HepG2 (cell line): Measurements from ENCODE around the gene GLIS1. TPM values are rescaled to one million over a fixed set of nuclear protein-coding genes. Genes with fewer than 3 reads are reported as not detected.

Experiments
- ATAC-seq: fragments of 200-7000 bp; cut with Tn5 transposase; 3 replicates; pipeline ENCODE4 v1.9.1; 2020; ENCODE audit warnings: mild to moderate bottlenecking, moderate library complexity
- BruUV-seq: library from RNA; stranded (reverse); fragments of 400-500 nt; replicated peaks from 2 replicates; lab custom pipeline; 2021; lab: Mats Ljungman, UMichigan
- CTCF ChIA-PET: fragments of 300-600 bp; formaldehyde crosslinking; extraction: SDS; loops from one replicate; lab custom pipeline; 2021; ENCODE audit warnings: low total read pairs, inconsistent platforms, low intra/inter-chr PET ratio; lab: Yijun Ruan, JAX
- POLR2A ChIA-PET: fragments of 350-600 bp; sonication (Branson Sonifier 250); formaldehyde crosslinking; loops from one replicate; lab custom pipeline; 2020; ENCODE audit warnings: antibody characterized with exemption, inconsistent platforms; lab: Yijun Ruan, JAX
- DNase-seq: peaks from one replicate; pipeline ENCODE4 v3.0.0-alpha.2; 2015; ENCODE audit warnings: low spot score
- FAIRE-seq: peaks from 3 replicates; lab custom pipeline; 2011; peaks lifted over from hg19 to GRCh38; lab: Jason Lieb, UNC
- H2AFZ ChIP-seq: one replicate; pipeline ENCODE4 v1.6.1; 2011; ENCODE audit warnings: low read length, inconsistent platforms
- H3K27ac ChIP-seq: fragments of 300-600 bp; 3 replicates; pipeline ENCODE4 v1.8.0; 2011; ENCODE audit warnings: mixed run types, mild to moderate bottlenecking, mixed read lengths, low read length, inconsistent platforms; ENCODE audit not compliant: insufficient read depth; ENCODE audit errors: extremely low read length
- H3K27me3 ChIP-seq, 2 experiments: fragments of 200-600 bp in 1 of 2; 2 replicates in 1 of 2; 3 replicates in 1 of 2; pipeline versions ENCODE4 v1.6.0 to v1.8.0; 2011; ENCODE audit warnings: low read length in 2 of 2, mild to moderate bottlenecking in 2 of 2, moderate library complexity in 2 of 2, inconsistent platforms in 1 of 2; ENCODE audit not compliant: insufficient read depth in 2 of 2, control insufficient read depth in 1 of 2
- H3K36me3 ChIP-seq, 2 experiments: fragments of 200-600 bp in 1 of 2; replicated peaks in 1 of 2; 2 replicates in 1 of 2; 3 replicates in 1 of 2; pipeline versions ENCODE4 v1.5.1 to v1.8.0; 2011; ENCODE audit warnings: low read length in 2 of 2, inconsistent platforms in 1 of 2; ENCODE audit not compliant: insufficient read depth in 2 of 2, control insufficient read depth in 1 of 2
- H3K4me1 ChIP-seq: 2 replicates; pipeline ENCODE4 v1.5.1; 2012; ENCODE audit warnings: low read length, inconsistent platforms; ENCODE audit not compliant: insufficient read depth
- H3K4me2 ChIP-seq: 2 replicates; pipeline ENCODE4 v1.6.0; 2011; ENCODE audit warnings: low read depth, low read length, inconsistent platforms
- H3K4me3 ChIP-seq, 3 experiments: fragments of 200-600 bp in 1 of 3; sonication (generic), shearing (Covaris generic) in 1 of 3; replicated peaks in 1 of 3; 2 replicates each; pipeline ENCODE4 v1.5.1; 2011 to 2016; ENCODE audit warnings: low read length in 3 of 3, inconsistent platforms in 2 of 3, low read depth in 2 of 3, mild to moderate bottlenecking in 2 of 3, control low read depth in 1 of 3, mixed read lengths in 1 of 3; ENCODE audit not compliant: insufficient read depth in 1 of 3
- H3K79me2 ChIP-seq: one replicate; pipeline ENCODE4 v1.6.1; 2011; ENCODE audit warnings: low read length, inconsistent platforms; ENCODE audit not compliant: insufficient read depth
- H3K9ac ChIP-seq: 2 replicates; pipeline ENCODE4 v1.6.0; 2011; ENCODE audit warnings: mild to moderate bottlenecking, low read depth, low read length, inconsistent platforms; ENCODE audit not compliant: insufficient read depth
- H3K9me3 ChIP-seq: 2 replicates; pipeline ENCODE4 v1.5.1; 2012; ENCODE audit warnings: mild to moderate bottlenecking, low read length
- H4K20me1 ChIP-seq: 2 replicates; pipeline ENCODE4 v1.6.0; 2011; ENCODE audit warnings: inconsistent platforms, mild to moderate bottlenecking, low read length, moderate library complexity; ENCODE audit not compliant: insufficient read depth
- DNMT3B ChIP-seq: conservative IDR thresholded peaks from 2 replicates; pipeline ENCODE4 v1.6.1; 2016; ENCODE audit warnings: missing biosample characterization, control low read depth
- EZH2 ChIP-seq: conservative IDR thresholded peaks from 2 replicates; pipeline ENCODE4 v1.6.1; 2012; ENCODE audit warnings: mild to moderate bottlenecking, low read depth, low read length, moderate library complexity
- ONECUT2 ChIP-seq: sonication (generic); formaldehyde crosslinking; IDR thresholded peaks from 2 replicates; pipeline ENCODE4 v1.4.0; 2020; ENCODE audit warnings: missing genetic modification reagents
- POLR2AphosphoS2 ChIP-seq: IDR thresholded peaks from 2 replicates; pipeline ENCODE4 v1.6.1; 2011; ENCODE audit warnings: low read depth, low read length, improper control_type of control experiment
- PRPF4 ChIP-seq: fragments of 200-400 bp; formaldehyde crosslinking; IDR thresholded peaks from 2 replicates; pipeline ENCODE4 v1.6.1; 2016; ENCODE audit warnings: low read length, low read depth; ENCODE audit not compliant: poor library complexity, severe bottlenecking
- SIN3B ChIP-seq: fragments of 150-350 bp; IDR thresholded peaks from 2 replicates; pipeline ENCODE4 v1.6.1; 2014; ENCODE audit warnings: low read length
- SNAPC2 ChIP-seq: sonication (generic); formaldehyde crosslinking; IDR thresholded peaks from 2 replicates; pipeline ENCODE4 v1.8.1; 2022; ENCODE audit warnings: mild to moderate bottlenecking, missing genetic modification reagents
- ZBTB21 ChIP-seq: sonication (generic); formaldehyde crosslinking; IDR thresholded peaks from 2 replicates; pipeline ENCODE4 v1.4.0; 2020; ENCODE audit warnings: missing genetic modification reagents
- ZNF350 ChIP-seq: sonication (generic); formaldehyde crosslinking; IDR thresholded peaks from 2 replicates; pipeline ENCODE4 v1.4.0; 2020; ENCODE audit warnings: mild to moderate bottlenecking, low read depth, missing genetic modification reagents, borderline replicate concordance
- ZNF629 ChIP-seq: sonication (generic); formaldehyde crosslinking; conservative IDR thresholded peaks from 2 replicates; pipeline ENCODE4 v1.5.0; 2020; ENCODE audit warnings: missing genetic modification reagents
- ZNF75D ChIP-seq: sonication (generic); formaldehyde crosslinking; IDR thresholded peaks from 2 replicates; pipeline ENCODE4 v1.8.1; 2023; ENCODE audit warnings: missing genetic modification reagents, mild to moderate bottlenecking, borderline replicate concordance
- WGBS: methylation state at CpG from one replicate; pipeline ENCODE4 v1.1.6; 2017; ENCODE audit warnings: low lambda C conversion rate; 5-methylcytosine and 5-hydroxymethylcytosine counted together
- in situ Hi-C: cut with HindIII; loops from 2 replicates; pipeline ENCODE4 v1.10.0; 2017; ENCODE audit warnings: low pct_unique_long_range_greater_than_20kb; ENCODE audit not compliant: extremely low pct_ligation_motif_present
- intact Hi-C: fragments of 100-400 bp; cut with micrococcal nuclease; formaldehyde crosslinking; loops from one replicate; pipeline ENCODE4 v1.10.0; 2022; ENCODE audit not compliant: unreplicated experiment
- polyA plus RNA-seq, 8 experiments: library from polyadenylated mRNA; depleted of rRNA in 3 of 8; stranded (reverse) in 7 of 8; unstranded in 1 of 8; fragments of >200 nt; fragmentation: Illumina TruSeq in 4 of 8; extraction: Trizol in 4 of 8; gene quantifications; 2 replicates each; pipeline versions ENCODE4 v1.2.1 to v1.2.3, GENCODE V29; 2011 to 2016; ENCODE audit warnings: low read depth in 4 of 8, missing spikeins in 1 of 8, mixed read lengths in 1 of 8; ENCODE audit not compliant: insufficient read depth in 1 of 8
- total RNA-seq, 5 experiments: library from RNA; depleted of rRNA; stranded (reverse); fragments of >200 nt; fragmentation: Illumina TruSeq; extraction: Trizol; gene quantifications; 2 replicates each; pipeline ENCODE4 v1.2.3, GENCODE V29; 2016; ENCODE audit warnings: low read depth in 1 of 5
- TF ChIP-seq, protein P1 (sequence below): sonication (generic); formaldehyde crosslinking; IDR thresholded peaks from 2 replicates; pipeline ENCODE4 v1.5.0; 2020; ENCODE audit warnings: mild to moderate bottlenecking, missing genetic modification reagents
- TF ChIP-seq, protein P2 (sequence below): fragments of 450-650 bp; IDR thresholded peaks from 2 replicates; pipeline ENCODE4 v1.6.1; 2017
- TF ChIP-seq, protein P3 (sequence below): sonication (generic); formaldehyde crosslinking; IDR thresholded peaks from 2 replicates; pipeline ENCODE4 v1.4.0; 2020; ENCODE audit warnings: low read depth, mild to moderate bottlenecking, missing genetic modification reagents
- TF ChIP-seq, protein P4 (sequence below): sonication (generic); formaldehyde crosslinking; IDR thresholded peaks from 2 replicates; pipeline ENCODE4 v1.4.0; 2020; ENCODE audit warnings: missing genetic modification reagents
- TF ChIP-seq, protein P5 (sequence below): sonication (generic); formaldehyde crosslinking; IDR thresholded peaks from 2 replicates; pipeline ENCODE4 v1.5.0; 2020; ENCODE audit warnings: mild to moderate bottlenecking, low read depth, missing genetic modification reagents, borderline replicate concordance

The GLIS1 gene
- total and polyA plus RNA-seq, 2 of the 13 experiments (the other 11 are each of a cell fraction or from before 2014, with no cell fraction given): 0.03 TPM; not detected in 1

DNA sequence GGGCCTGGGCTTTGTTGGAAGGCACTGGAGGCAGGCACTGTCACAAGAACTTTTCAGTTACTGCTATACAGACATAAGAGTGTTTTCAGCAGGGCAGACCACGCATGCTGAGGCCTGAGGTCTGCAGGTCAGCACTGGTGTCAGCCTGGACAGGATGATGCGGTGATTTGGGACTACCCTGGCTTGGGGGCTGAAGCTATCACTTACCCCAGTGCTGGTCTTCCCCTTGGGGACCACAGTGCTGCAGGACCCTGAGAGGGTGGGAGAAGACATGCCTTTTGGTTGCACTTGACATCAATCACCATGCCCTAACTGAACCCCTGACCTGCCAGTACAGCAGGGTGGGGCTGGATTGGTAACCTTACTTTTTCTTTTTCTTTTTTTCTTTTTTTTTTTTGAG lies 270.6 kb downstream of the GLIS1 start:
- DNase-seq: no peak
- in situ Hi-C loops (no loop called here), intact Hi-C loops (no loop called here)
- Histone ChIP-seq H4K20me1 (no peaks in the 10 kb centered on the region), H3K27ac (no peak overlapping the region), H3K4me1 (no peaks in the 10 kb centered on the region), H3K4me2 (no peak overlapping the region), H3K36me3 (no peaks in the 10 kb centered on the region), H3K27me3 (peaks cover 0 to 19% of the 10 kb centered on the region in 2 experiments; a peak in 2 of 5 replicates), H3K9ac (no peak overlapping the region), H3K79me2 (no peaks in the 10 kb centered on the region), H3K9me3 (no peaks in the 10 kb centered on the region), H3K4me3 (no peak overlapping the region), H2AFZ (no peak overlapping the region)
- FAIRE-seq: no peak
- WGBS: 0% methylated on average over 1 of the region's 2 CpGs
- ChIA-PET CTCF (no interaction called here), POLR2A (no interaction called here)
- no TSS peak for BruUV-seq
- no peak for ATAC-seq
- TF ChIP-seq DNMT3B: no peak
- no peak for TF ChIP-seq ZNF629 (CRISPR knock-in tag)
- TF ChIP-seq, protein P1, sequence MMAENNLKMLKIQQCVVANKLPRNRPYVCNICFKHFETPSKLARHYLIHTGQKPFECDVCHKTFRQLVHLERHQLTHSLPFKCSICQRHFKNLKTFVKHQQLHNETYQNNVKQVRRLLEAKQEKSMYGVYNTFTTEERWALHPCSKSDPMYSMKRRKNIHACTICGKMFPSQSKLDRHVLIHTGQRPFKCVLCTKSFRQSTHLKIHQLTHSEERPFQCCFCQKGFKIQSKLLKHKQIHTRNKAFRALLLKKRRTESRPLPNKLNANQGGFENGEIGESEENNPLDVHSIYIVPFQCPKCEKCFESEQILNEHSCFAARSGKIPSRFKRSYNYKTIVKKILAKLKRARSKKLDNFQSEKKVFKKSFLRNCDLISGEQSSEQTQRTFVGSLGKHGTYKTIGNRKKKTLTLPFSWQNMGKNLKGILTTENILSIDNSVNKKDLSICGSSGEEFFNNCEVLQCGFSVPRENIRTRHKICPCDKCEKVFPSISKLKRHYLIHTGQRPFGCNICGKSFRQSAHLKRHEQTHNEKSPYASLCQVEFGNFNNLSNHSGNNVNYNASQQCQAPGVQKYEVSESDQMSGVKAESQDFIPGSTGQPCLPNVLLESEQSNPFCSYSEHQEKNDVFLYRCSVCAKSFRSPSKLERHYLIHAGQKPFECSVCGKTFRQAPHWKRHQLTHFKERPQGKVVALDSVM (CRISPR knock-in tag): no peak
- TF ChIP-seq, protein P2, sequence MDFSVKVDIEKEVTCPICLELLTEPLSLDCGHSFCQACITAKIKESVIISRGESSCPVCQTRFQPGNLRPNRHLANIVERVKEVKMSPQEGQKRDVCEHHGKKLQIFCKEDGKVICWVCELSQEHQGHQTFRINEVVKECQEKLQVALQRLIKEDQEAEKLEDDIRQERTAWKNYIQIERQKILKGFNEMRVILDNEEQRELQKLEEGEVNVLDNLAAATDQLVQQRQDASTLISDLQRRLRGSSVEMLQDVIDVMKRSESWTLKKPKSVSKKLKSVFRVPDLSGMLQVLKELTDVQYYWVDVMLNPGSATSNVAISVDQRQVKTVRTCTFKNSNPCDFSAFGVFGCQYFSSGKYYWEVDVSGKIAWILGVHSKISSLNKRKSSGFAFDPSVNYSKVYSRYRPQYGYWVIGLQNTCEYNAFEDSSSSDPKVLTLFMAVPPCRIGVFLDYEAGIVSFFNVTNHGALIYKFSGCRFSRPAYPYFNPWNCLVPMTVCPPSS: no peak
- TF ChIP-seq, protein P3, sequence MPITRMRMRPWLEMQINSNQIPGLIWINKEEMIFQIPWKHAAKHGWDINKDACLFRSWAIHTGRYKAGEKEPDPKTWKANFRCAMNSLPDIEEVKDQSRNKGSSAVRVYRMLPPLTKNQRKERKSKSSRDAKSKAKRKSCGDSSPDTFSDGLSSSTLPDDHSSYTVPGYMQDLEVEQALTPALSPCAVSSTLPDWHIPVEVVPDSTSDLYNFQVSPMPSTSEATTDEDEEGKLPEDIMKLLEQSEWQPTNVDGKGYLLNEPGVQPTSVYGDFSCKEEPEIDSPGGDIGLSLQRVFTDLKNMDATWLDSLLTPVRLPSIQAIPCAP: no peak
- TF ChIP-seq ZBTB21 (CRISPR knock-in tag): no peak
- no peak for TF ChIP-seq PRPF4
- TF ChIP-seq, protein P4, sequence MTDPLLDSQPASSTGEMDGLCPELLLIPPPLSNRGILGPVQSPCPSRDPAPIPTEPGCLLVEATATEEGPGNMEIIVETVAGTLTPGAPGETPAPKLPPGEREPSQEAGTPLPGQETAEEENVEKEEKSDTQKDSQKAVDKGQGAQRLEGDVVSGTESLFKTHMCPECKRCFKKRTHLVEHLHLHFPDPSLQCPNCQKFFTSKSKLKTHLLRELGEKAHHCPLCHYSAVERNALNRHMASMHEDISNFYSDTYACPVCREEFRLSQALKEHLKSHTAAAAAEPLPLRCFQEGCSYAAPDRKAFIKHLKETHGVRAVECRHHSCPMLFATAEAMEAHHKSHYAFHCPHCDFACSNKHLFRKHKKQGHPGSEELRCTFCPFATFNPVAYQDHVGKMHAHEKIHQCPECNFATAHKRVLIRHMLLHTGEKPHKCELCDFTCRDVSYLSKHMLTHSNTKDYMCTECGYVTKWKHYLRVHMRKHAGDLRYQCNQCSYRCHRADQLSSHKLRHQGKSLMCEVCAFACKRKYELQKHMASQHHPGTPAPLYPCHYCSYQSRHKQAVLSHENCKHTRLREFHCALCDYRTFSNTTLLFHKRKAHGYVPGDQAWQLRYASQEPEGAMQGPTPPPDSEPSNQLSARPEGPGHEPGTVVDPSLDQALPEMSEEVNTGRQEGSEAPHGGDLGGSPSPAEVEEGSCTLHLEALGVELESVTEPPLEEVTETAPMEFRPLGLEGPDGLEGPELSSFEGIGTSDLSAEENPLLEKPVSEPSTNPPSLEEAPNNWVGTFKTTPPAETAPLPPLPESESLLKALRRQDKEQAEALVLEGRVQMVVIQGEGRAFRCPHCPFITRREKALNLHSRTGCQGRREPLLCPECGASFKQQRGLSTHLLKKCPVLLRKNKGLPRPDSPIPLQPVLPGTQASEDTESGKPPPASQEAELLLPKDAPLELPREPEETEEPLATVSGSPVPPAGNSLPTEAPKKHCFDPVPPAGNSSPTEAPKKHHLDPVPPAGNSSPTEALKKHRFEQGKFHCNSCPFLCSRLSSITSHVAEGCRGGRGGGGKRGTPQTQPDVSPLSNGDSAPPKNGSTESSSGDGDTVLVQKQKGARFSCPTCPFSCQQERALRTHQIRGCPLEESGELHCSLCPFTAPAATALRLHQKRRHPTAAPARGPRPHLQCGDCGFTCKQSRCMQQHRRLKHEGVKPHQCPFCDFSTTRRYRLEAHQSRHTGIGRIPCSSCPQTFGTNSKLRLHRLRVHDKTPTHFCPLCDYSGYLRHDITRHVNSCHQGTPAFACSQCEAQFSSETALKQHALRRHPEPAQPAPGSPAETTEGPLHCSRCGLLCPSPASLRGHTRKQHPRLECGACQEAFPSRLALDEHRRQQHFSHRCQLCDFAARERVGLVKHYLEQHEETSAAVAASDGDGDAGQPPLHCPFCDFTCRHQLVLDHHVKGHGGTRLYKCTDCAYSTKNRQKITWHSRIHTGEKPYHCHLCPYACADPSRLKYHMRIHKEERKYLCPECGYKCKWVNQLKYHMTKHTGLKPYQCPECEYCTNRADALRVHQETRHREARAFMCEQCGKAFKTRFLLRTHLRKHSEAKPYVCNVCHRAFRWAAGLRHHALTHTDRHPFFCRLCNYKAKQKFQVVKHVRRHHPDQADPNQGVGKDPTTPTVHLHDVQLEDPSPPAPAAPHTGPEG (CRISPR knock-in tag): no peak
- TF ChIP-seq, protein P5, sequence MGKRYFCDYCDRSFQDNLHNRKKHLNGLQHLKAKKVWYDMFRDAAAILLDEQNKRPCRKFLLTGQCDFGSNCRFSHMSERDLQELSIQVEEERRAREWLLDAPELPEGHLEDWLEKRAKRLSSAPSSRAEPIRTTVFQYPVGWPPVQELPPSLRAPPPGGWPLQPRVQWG (CRISPR knock-in tag): no peak
- no peak for TF ChIP-seq SIN3B
- no peak for TF ChIP-seq ONECUT2 (CRISPR knock-in tag)
- no peak for TF ChIP-seq ZNF350 (CRISPR knock-in tag)
- TF ChIP-seq SNAPC2 (CRISPR knock-in tag): no peak
- TF ChIP-seq EZH2: no peak
- no peak for TF ChIP-seq POLR2AphosphoS2
- TF ChIP-seq ZNF75D (CRISPR knock-in tag): no peak
